CD14-positive monocyte (primary cell): ENCODE data around the gene NDUFS1. TPM values are rescaled to one million over a fixed set of nuclear protein-coding genes. Genes with fewer than 3 reads are reported as not detected.

Experiments used
- DNase-seq, 3 donors: peaks; one replicate each; pipeline ENCODE4 v3.0.0-alpha.2; 2011 to 2022
- H2AFZ ChIP-seq: 2 replicates; pipeline ENCODE4 v1.6.0; 2012; ENCODE audit warnings: mild to moderate bottlenecking, low read depth, low read length, inconsistent platforms; ENCODE audit not compliant: insufficient read depth, poor library complexity, severe bottlenecking
- H3K27ac ChIP-seq, 2 donors: 1 replicate in 1 of 2; 2 replicates in 1 of 2; pipeline ENCODE4 v1.5.1; 2012 to 2013; ENCODE audit warnings: low read length in 2 of 2, control low read depth in 1 of 2, inconsistent platforms in 1 of 2, low read depth in 1 of 2, mild to moderate bottlenecking in 1 of 2
- H3K27me3 ChIP-seq, 2 donors: one replicate each; pipeline versions ENCODE4 v1.6.0 to v1.6.1; 2011 to 2013; ENCODE audit warnings: low read length in 2 of 2; ENCODE audit not compliant: control insufficient read depth in 2 of 2, insufficient read depth in 2 of 2
- H3K36me3 ChIP-seq, 2 donors: replicated peaks in 1 of 2; 1 replicate in 1 of 2; 2 replicates in 1 of 2; pipeline versions ENCODE4 v1.5.1 to v1.6.1; 2012 to 2013; ENCODE audit warnings: low read length in 2 of 2, control low read depth in 1 of 2, inconsistent platforms in 1 of 2, mild to moderate bottlenecking in 1 of 2; ENCODE audit not compliant: insufficient read depth in 2 of 2, control insufficient read depth in 1 of 2
- H3K4me1 ChIP-seq, 2 donors: 1 replicate in 1 of 2; 2 replicates in 1 of 2; pipeline versions ENCODE4 v1.5.1 to v1.6.1; 2012 to 2013; ENCODE audit warnings: low read length in 2 of 2, control low read depth in 1 of 2, inconsistent platforms in 1 of 2, mild to moderate bottlenecking in 1 of 2, moderate library complexity in 1 of 2; ENCODE audit not compliant: insufficient read depth in 2 of 2, control insufficient read depth in 1 of 2
- H3K4me2 ChIP-seq: replicated peaks from 2 replicates; pipeline ENCODE3; 2012; ENCODE audit warnings: low read length, moderate library complexity, mild to moderate bottlenecking; ENCODE audit not compliant: poor library complexity, severe bottlenecking; ENCODE audit errors: extremely low read depth
- H3K4me3 ChIP-seq, 3 experiments: fragments of 200-600 bp in 1 of 3; sonication (generic) in 1 of 3; replicated peaks in 1 of 3; 1 replicate in 2 of 3; 2 replicates in 1 of 3; pipeline ENCODE4 v1.5.1; 2011 to 2013; ENCODE audit warnings: low read length in 3 of 3, mild to moderate bottlenecking in 3 of 3, control low read depth in 2 of 3, low read depth in 2 of 3, inconsistent platforms in 1 of 3, moderate library complexity in 1 of 3
- H3K79me2 ChIP-seq: 2 replicates; pipeline ENCODE4 v1.6.0; 2012; ENCODE audit warnings: mild to moderate bottlenecking, control low read depth, inconsistent platforms, low read length, moderate library complexity; ENCODE audit not compliant: insufficient read depth
- H3K9ac ChIP-seq: 2 replicates; pipeline ENCODE4 v1.6.0; 2017; ENCODE audit warnings: low read length, mild to moderate bottlenecking; ENCODE audit not compliant: insufficient read depth, poor library complexity, severe bottlenecking
- H3K9me3 ChIP-seq, 2 donors: replicated peaks in 1 of 2; 1 replicate in 1 of 2; 2 replicates in 1 of 2; pipeline versions ENCODE4 v1.5.1 to v1.6.1; 2012 to 2013; ENCODE audit warnings: low read length in 2 of 2, control low read depth in 1 of 2; ENCODE audit not compliant: control insufficient read depth in 1 of 2, insufficient read depth in 1 of 2
- H4K20me1 ChIP-seq: 2 replicates; pipeline ENCODE4 v1.6.0; 2012; ENCODE audit warnings: mild to moderate bottlenecking, low read length, control low read depth, moderate library complexity; ENCODE audit not compliant: insufficient read depth
- H3K27ac Mint-ChIP-seq, 7 donors: one replicate each; pipeline ENCODE4 v1.8.0; 2020; ENCODE audit warnings: mild to moderate bottlenecking in 7 of 7, mixed read lengths in 7 of 7, moderate library complexity in 6 of 7, inconsistent platforms in 2 of 7
- H3K27me3 Mint-ChIP-seq, 3 donors: one replicate each; pipeline ENCODE4 v1.8.0; 2021 to 2022; ENCODE audit warnings: low read depth in 3 of 3, mild to moderate bottlenecking in 3 of 3, mixed read lengths in 3 of 3, moderate library complexity in 3 of 3, inconsistent platforms in 1 of 3
- H3K36me3 Mint-ChIP-seq, 2 donors: one replicate each; pipeline ENCODE4 v1.8.0; 2020; ENCODE audit warnings: mixed read lengths in 2 of 2, inconsistent platforms in 1 of 2, mild to moderate bottlenecking in 1 of 2
- H3K4me1 Mint-ChIP-seq: one replicate; pipeline ENCODE4 v1.8.0; 2020; ENCODE audit warnings: mild to moderate bottlenecking, mixed read lengths
- H3K4me3 Mint-ChIP-seq, 2 donors: one replicate each; pipeline ENCODE4 v1.8.0; 2020; ENCODE audit warnings: mild to moderate bottlenecking in 2 of 2, mixed read lengths in 2 of 2, moderate library complexity in 1 of 2
- H3K9me3 Mint-ChIP-seq, 7 donors: one replicate each; pipeline ENCODE4 v1.8.0; 2020 to 2022; ENCODE audit warnings: mixed read lengths in 7 of 7, mild to moderate bottlenecking in 6 of 7, moderate library complexity in 6 of 7, inconsistent platforms in 2 of 7
- WGBS: methylation state at CpG from one replicate; pipeline ENCODE4 v1.1.5; 2013; ENCODE audit warnings: missing lambda C conversion rate; ENCODE audit not compliant: insufficient coverage; 5-methylcytosine and 5-hydroxymethylcytosine counted together
- intact Hi-C, 2 donors: fragments of 100-400 bp; cut with micrococcal nuclease; formaldehyde crosslinking; loops; one replicate each; pipeline versions ENCODE4 v1.15.0 to v1.15.1; 2023
- polyA plus RNA-seq, 3 donors: library from polyadenylated mRNA; depleted of rRNA in 1 of 3; unstranded in 2 of 3; stranded (reverse) in 1 of 3; fragments of 300-500 nt in 2 of 3; fragments of >200 nt in 1 of 3; fragmentation: Illumina TruSeq in 2 of 3; gene quantifications; 1 replicate in 2 of 3; 2 replicates in 1 of 3; pipeline ENCODE4 v1.2.3, GENCODE V29; 2012 to 2021
- TF ChIP-seq, protein P1 (sequence below): fragments of 200-600 bp; IDR thresholded peaks from one replicate; pipeline ENCODE4 v1.8.0; 2022; ENCODE audit warnings: antibody characterized with exemption, mild to moderate bottlenecking

The NDUFS1 gene
- polyA plus RNA-seq, 3 donors = 22.8 to 43.9 (median 37.9) TPM

DNA sequence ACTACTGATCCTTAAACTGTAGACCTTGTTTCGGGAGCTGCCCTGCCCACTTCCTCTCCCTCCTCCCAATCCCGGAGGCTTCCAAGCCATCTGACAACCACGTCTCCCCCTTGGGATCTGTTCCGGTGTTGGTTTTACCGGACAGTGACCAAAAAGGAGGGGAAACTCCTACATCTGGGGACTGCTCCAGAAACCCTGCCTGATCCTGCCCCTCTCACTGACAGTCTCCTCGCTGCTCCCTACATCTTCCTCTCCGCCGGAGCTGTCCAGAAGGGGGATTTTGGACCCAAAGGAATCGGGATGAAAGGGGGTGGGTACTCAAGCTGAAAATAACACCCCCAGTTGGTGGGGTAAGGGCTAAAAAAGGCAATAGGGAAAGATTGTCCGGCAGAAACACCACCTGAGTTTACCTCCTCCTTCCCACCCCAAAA lies 74.8 kb downstream of the NDUFS1 start:
- H3K9me3 ChIP-seq = no peaks in the 10 kb centered on the region
- H3K4me2 ChIP-seq = peak overlapping the region; percentile 85
- H3K27me3 Mint-ChIP-seq = no peaks in the 10 kb centered on the region
- no peaks in the 10 kb centered on the region for H3K36me3 Mint-ChIP-seq
- no peaks in the 10 kb centered on the region for H3K27me3 ChIP-seq
- peak in 2 of 3 donors; percentile 12 to 35 for DNase-seq
- H3K4me1 Mint-ChIP-seq = peaks cover 35% of the 10 kb centered on the region
- H3K27ac ChIP-seq = peak overlapping the region; percentile 76 to 96
- peak overlapping the region; percentile 99 to 100 for H3K4me3 Mint-ChIP-seq
- intact Hi-C loops = no loop called here
- H2AFZ ChIP-seq = peak overlapping the region; percentile 90
- TF ChIP-seq, protein P1, sequence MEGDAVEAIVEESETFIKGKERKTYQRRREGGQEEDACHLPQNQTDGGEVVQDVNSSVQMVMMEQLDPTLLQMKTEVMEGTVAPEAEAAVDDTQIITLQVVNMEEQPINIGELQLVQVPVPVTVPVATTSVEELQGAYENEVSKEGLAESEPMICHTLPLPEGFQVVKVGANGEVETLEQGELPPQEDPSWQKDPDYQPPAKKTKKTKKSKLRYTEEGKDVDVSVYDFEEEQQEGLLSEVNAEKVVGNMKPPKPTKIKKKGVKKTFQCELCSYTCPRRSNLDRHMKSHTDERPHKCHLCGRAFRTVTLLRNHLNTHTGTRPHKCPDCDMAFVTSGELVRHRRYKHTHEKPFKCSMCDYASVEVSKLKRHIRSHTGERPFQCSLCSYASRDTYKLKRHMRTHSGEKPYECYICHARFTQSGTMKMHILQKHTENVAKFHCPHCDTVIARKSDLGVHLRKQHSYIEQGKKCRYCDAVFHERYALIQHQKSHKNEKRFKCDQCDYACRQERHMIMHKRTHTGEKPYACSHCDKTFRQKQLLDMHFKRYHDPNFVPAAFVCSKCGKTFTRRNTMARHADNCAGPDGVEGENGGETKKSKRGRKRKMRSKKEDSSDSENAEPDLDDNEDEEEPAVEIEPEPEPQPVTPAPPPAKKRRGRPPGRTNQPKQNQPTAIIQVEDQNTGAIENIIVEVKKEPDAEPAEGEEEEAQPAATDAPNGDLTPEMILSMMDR = no peak
- peaks cover 17% of the 10 kb centered on the region for H4K20me1 ChIP-seq
- peaks cover 92% of the 10 kb centered on the region for H3K79me2 ChIP-seq
- 0% methylated on average over 3 of the region's 10 CpGs for WGBS
- peak overlapping the region; percentile 77 to 88 (median 79) for H3K4me3 ChIP-seq
- peaks cover 0 to 2% (median 0%) of the 10 kb centered on the region in 7 donors for H3K9me3 Mint-ChIP-seq
- H3K9ac ChIP-seq = peak overlapping the region; percentile 99
- H3K4me1 ChIP-seq = peaks cover 21 to 39% of the 10 kb centered on the region in 2 donors
- H3K36me3 ChIP-seq = no peaks in the 10 kb centered on the region
- H3K27ac Mint-ChIP-seq = peak overlapping the region; percentile 87 to 98 (median 95)

DNA sequence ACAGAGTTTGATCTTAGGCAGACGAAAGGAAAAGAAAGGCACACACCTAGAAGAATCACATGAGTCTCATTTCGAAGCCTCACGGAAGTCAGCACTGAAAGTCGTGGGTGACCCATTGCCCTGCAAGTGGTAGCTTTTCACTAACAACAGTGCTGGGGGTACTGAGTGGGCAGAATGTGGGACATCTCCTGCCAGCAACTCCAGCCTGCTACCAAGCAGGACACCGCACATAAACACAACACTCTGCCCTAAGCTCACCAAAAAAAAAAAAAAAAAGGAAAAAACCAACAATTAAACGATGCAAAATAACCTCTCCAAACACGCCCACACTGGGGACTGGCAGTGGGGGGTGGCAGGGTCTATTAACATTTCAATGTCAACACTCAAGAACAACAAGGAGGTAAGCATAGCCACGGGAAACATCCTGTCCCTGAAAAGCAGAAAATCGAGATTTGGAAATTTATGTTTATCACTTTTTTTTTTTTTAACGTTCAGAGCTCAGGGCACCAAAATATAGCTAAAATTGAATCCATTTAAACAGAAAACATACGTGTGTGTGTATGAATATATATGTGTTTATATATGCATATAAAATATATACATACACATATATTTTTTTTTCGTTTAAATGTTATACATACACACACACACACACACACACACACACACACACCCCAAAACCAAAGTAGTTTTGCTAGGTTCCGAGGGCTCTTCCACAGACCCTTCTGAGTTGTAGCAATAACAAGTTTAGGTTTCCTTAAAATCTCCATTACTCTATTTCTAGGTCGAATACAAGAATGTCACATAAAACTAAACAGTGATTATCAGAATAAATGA lies 75.4 kb downstream of the NDUFS1 start:
- Histone ChIP-seq H3K4me1 (peaks cover 21 to 36% of the 10 kb centered on the region in 2 donors), H3K4me3 (peak overlapping the region; percentile 77 to 88 (median 79)), H3K79me2 (peaks cover 92% of the 10 kb centered on the region), H3K27ac (peak overlapping the region; percentile 76 to 96), H3K9ac (peak overlapping the region; percentile 99), H3K27me3 (no peaks in the 10 kb centered on the region), H3K36me3 (no peaks in the 10 kb centered on the region), H4K20me1 (peaks cover 24% of the 10 kb centered on the region), H2AFZ (peak overlapping the region; percentile 90), H3K4me2 (peak overlapping the region; percentile 85), H3K9me3 (no peaks in the 10 kb centered on the region)
- no peak for DNase-seq
- Mint-ChIP-seq H3K4me3 (peak overlapping the region; percentile 99 to 100), H3K36me3 (no peaks in the 10 kb centered on the region), H3K9me3 (peaks cover 0 to 2% (median 0%) of the 10 kb centered on the region in 7 donors), H3K4me1 (peaks cover 36% of the 10 kb centered on the region), H3K27me3 (no peaks in the 10 kb centered on the region), H3K27ac (peak overlapping the region in 6 of 7 donors; percentile 87 to 98 (median 94))
- TF ChIP-seq, protein P1 = no peak
- WGBS = 6% methylated on average over 3 of the region's 14 CpGs
- intact Hi-C loops = no loop called here
